A549 treated with CpdA at 1 μM for 4 hours (cell line): ENCODE data around the gene GOLGA8G. TPM values are rescaled to one million over a fixed set of nuclear protein-coding genes. Genes with fewer than 3 reads are reported as not detected.

Experiments
- total RNA-seq: library from RNA; stranded (reverse); fragments of 200-300 nt; extraction: Qiagen RNA extraction; gene quantifications from 5 replicates; pipeline ENCODE4 v1.2.3, GENCODE V29; 2022; ENCODE audit warnings: low read depth

The GOLGA8G gene
- 0.02 TPM in 1 of 5 replicates, not detected in the others for total RNA-seq

DNA sequence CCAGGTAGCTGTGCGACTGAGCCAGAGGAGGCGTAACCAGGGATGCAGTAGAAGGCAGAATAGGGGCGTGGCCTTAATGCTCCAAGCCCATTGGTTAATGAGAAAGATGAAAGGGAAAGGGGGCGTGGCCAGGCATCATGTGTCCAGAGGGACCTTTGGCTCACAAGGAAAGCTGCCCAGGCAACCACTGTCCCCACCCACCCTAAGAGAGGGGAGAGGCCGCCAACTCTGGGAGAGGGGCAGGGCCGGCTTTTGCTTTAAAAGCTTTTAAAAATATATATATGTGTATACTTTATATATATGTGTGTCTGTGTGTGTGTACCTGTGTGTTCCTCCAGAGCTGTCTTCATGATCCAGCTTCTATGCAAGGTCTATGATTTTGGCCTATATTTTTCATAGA is at the start of gene GOLGA8G:
Gene GOLGA8G (minus strand): TSS at position 18 of the 400 bp plus-strand sequence. CDS start 62 bp downstream, outside the sequence.

DNA sequence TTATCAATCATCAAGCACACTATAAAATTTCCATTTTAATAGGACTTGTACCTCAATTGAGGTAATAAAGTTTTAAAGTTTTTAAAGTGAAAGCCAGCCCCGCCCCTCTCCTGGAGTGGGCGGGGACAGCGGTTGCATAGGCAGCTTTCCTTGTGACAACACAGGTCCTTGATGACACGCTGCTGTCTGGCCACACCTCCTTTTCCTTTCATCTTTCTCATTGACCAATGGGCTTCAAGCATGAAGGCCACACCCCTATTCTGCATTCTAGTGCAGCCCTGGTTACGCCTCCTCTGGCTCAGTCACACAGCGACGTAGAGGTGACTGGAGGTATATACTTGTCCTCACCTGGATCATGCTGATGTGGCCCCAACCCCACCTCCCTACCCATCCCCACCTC is 20.5 kb upstream of the GOLGA8G start, which contains the start of gene GOLGA6L25:
Gene GOLGA6L25 (plus strand): TSS at position 301 of the 400 bp plus-strand sequence. CDS start 61 bp downstream, at position 362.

Other genes starting within 250 kb of the GOLGA8G start
- gene HERC2, start 210.8 kb downstream of the GOLGA8G start, total RNA-seq = 41.3 to 51.8 TPM (median 49.8 TPM) in 5 replicates
- gene GOLGA6L24, start 174.9 kb downstream of the GOLGA8G start, total RNA-seq = not detected in 5 replicates
- gene GOLGA8F, start 154.3 kb downstream of the GOLGA8G start, total RNA-seq = not detected in 5 replicates
- gene GOLGA6L25, start 20.6 kb upstream of the GOLGA8G start, total RNA-seq = not detected in 5 replicates
- not detected in 5 replicates for gene GOLGA8M, start 179.4 kb upstream of the GOLGA8G start, total RNA-seq